HG03025 (cell line): Measurements from ENCODE around the gene FRMD1.
"Not testable (repeated sequence)": the region's sequence is repeated elsewhere in the genome, so short reads cannot be mapped to it uniquely, and the experiment has no call there.

Source experiments
- ATAC-seq: cut with Tn5 transposase; IDR thresholded peaks from one replicate; pipeline ENCODE4 v1.9.1; 2021; ENCODE audit warnings: mild to moderate bottlenecking, moderate library complexity; ENCODE audit not compliant: unreplicated experiment, low FRiP score

The FRMD1 gene

DNA sequence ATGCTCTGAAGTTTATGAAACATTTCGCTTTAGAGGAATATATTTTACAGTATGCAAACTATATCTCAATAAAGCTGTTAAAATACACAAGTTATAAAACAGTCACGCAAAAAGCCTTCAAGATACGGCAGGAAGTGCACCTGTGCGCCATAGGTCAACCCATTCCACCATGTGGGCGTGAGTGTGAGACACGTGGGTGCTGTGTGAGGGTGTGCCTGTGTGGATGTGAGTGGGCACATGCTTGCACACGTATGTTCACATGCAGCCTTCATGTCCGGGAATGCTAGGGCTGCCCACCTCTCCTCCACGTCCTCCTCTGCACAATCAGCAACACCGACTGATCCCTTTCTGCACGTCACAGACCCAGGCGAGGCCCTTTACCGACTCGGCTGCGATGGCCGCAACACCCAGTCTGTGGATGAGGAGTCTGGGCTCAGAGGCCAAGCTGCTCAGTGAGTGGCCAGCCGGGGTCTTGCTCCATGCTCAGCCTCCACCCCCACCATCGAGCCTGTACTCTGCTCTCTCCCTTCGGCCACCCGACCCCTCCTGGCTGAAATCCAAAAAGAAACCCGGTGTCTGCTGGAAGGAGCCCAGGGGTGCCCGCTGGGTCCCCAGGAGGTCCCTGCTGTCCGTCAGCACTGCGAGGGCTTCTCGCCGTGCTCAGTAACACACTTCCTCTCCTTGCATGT is 3.0 kb upstream of the FRMD1 start:
- no peak for ATAC-seq

DNA sequence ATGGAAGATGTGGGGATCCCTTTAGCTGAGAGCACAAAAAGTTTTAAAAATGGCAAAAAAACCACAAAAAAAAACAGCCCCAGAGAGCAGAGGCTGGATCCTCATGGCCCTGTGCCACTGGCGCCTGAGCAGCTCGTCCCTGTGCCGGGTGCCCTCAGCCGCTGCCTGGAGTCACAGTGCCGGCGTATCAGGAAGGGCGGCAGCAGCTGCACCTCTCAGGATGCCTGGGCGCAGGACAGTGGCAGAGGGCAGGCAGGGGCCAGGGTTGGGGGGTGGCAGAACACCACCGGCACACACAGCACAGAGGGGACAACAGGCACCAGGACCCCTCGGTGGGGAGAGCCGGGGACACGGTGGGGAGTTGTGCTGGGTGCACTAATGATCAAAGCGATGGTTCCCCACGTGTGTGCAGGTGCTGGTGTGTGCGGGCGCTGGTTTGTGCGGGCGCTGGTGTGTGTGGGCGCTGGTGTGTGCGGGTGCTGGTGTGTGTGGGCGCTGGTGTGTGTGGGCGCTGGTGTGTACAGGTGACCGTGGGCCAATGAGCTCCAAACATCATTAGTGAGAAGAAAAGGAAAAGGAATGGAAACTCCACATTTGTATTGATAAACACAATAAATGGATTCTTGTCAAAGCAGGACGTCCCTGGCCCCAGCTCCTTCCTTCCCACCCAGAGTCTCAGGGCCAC is 1.5 kb upstream of the FRMD1 start:
- no peak for ATAC-seq

DNA sequence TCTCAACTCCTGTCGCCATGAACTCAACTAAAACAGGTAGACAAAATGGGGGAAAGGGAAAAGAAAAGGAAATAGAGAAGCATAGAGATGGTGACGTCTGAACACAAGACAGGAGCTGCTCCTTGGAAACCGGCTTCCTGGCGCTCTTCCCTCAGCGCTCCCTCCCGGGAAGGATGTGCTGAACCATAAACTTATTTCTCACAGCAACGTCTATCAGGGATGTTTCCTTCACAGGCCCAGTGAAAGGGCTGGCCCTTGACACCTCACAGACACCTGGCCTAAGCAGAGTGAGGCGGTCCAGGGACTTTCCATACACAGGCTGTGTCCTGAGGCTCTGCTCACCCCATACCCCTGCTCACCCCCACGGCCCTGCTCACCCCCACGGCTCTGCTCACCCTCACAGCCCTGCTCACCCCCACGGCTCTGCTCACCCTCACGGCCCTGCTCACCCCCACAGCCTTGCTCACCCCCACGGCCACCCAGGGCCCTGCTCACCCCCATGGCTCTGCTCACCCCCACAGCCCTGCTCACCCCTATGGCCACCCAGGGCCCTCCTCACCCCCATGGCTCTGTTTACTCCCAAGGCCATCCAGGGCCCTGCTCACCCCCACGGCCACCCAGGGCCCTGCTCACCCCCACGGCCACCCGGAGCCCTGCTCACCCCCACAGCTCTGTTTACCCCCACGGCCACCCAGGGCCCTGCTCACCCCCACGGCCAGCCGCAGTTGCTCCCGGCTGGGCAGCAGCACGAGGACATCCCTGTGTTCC is 653 bp downstream of the FRMD1 start:
- ATAC-seq: no peak

DNA sequence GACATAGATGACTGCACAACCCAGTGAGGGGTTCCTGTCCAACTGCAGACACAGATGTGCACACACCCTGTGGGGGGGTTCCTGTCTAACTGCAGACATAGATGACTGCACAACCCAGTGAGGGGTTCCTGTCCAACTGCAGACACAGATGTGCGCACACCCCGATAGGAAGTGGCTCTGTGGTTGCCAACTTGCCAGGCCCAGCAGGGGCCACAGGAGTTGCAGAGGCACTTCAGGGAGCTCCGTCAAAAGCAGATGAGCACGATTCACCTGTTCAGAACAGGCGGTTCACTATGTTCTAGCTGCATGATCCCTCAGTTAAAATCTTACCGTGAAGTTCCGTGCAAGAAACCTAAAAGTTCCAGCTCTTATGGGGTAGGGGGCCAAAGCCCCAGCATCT is 1.6 kb downstream of the FRMD1 start:
- ATAC-seq: not testable (repeated sequence)

DNA sequence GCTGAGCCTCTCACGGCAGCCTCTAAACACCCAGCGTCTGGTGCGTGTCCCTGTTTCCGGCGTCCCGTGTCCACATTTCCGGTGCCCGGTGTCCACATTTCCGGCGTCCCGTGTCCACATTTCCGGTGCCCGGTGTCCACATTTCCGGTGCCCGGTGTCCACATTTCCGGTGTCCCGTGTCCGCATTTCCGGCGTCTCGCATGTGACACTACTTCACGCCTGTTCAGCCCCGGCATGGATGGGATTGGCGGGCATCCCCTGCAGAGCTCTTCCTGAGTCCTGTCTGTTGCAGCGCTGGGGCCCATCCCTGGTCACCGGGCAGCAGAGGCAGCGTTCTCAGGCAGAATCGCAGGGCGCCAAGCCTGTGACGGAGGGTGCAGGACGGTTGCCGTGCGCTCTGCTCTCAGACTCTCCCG is 3.2 kb downstream of the FRMD1 start:
- no peak for ATAC-seq

- ATAC-seq: no peak
Observed at GRCh38 chr6:168075216-168075615, 3.8 kb downstream of the FRMD1 start.

GRCh38 chr6:168073937-168074730 is 4.9 kb downstream of the FRMD1 start:
- ATAC-seq: no peak

DNA sequence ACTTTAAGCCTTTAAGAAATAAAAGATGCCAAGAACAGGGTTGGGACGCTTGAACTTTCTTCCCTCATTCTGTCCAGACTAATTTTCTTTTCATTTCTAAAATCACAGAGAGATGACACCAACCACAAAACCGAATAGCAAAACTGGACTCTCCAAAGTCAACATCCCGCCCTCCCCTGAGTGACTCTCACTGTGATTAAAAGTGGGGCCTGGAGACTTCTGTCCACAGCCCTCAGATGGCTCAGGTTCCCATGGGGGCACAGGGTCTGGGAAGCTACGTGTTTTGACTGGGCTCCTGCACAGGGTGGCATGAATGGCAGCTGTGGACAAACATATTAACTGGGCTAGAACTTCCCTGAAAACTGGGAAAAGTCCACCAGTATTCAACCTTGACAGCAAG is 6.3 kb downstream of the FRMD1 start:
- no peak for ATAC-seq

GRCh38 chr6:168072261-168072660 is 6.8 kb downstream of the FRMD1 start:
- ATAC-seq: no peak

- no peak for ATAC-seq
Observed at GRCh38 chr6:168071620-168072019, 7.4 kb downstream of the FRMD1 start.

- ATAC-seq: no peak
Observed at GRCh38 chr6:168070804-168071203, 8.2 kb downstream of the FRMD1 start.

- ATAC-seq: no peak
Observed at GRCh38 chr6:168067081-168067759, 11.8 kb downstream of the FRMD1 start.

DNA sequence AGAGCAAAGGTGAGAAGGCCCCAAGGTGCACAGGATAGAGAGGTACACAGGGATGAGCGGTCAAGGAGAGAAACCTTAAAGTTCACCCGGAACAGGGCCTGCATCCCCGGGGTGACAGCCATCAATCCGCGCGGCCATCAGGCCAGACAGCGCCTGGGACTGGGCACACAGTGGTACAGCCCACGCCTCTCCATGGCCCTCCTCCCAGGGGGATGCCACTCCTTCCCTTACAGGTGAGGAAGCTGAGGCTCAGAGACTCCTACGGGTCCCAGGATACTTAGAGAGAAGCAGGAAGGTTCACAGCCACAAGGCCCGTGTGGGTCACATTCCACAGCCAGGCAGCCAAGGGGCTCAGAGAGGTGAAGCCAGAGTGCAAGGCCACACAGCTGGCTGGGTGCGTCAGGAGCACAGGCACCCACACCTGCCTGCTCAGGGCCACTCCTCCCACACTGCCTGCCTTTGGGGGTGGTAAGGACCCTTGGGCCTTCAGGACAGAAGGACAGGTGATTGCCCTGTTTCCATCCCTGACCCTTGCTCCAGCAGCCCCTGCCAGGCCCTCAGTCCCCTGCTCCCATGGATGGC is 14.7 kb downstream of the FRMD1 start:
- no peak for ATAC-seq

DNA sequence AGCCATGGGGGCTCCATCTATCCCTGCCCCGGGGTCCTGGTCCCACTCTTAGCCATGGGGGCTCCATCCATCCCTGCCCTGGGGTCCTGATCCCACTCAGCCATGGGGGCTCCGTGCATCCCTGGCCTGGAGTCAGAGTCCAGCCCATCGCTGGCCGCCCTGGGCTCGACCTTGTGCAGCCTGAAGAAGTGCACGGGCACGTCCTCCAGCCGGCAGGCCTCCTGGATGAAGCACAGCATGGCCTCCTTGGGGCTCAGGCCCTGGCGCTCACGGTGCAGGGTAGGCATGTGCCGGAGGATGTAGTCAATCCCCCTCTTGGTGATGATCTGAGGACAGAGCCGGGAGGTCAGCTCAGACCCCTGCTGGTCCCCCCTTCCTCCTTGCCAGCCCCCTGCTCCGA is 15.6 kb downstream of the FRMD1 start:
- no peak for ATAC-seq

GRCh38 chr6:168062346-168063289 is 16.4 kb downstream of the FRMD1 start:
- no peak for ATAC-seq

- ATAC-seq: no peak
Observed at GRCh38 chr6:168061269-168062210, 17.5 kb downstream of the FRMD1 start.

DNA sequence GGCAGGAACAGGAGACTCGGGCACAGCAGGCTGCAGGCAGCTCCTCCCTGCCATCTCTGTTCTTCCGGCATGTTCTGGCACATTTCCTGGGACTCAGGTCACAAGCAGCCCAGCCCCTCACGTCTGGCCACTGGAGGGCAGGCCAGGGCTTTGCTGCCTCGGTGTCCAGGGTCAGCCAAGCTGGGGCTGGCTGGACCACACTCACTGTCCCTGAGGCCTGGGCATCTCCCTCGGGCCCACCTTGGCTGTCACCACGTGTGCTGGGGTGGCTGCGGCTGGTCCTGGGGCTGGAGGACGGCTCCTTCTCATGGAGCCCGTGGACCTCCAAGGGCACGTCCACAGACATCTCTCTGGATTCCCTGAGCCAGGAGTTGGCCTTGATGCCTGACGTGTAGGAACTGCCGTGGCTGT is 18.5 kb downstream of the FRMD1 start:
- ATAC-seq: no peak
